Measurements from ENCODE around the gene TRIM22.

- TF ChIP-seq GATA2 (IDR thresholded peaks at IDR 0.05; ENCODE audit: low read depth, low read length) (no peak), GATA3 (IDR thresholded peaks at IDR 0.05; ENCODE audit: low read depth, low read length) (no peak)
Measured at GRCh38 chr11:5643585-5643984, 46.0 kb upstream of the TRIM22 start.

Data from SH-SY5Y (cell line).